Measurements from ENCODE around the gene CACHD1. TPM values are rescaled to one million over a fixed set of nuclear protein-coding genes. Genes with fewer than 3 reads are reported as not detected.

CACHD1 gene
- total and polyA plus RNA-seq, 9 of the 15 experiments (the other 6 are each of a cell fraction or from before 2014, with no cell fraction given) = 0.07 TPM; not detected in 8

- no peaks in the 10 kb centered on the region for H3K79me2 ChIP-seq (ENCODE audit: control insufficient read depth, insufficient read depth, low read length)
- no peaks in the 10 kb centered on the region for H3K9me1 ChIP-seq (ENCODE audit: control insufficient read depth, insufficient read depth, low read length)
- H3K36me3 ChIP-seq (ENCODE audit: control insufficient read depth, insufficient read depth, low read length) = no peaks in the 10 kb centered on the region
- no peak for ATAC-seq
- H3K9ac ChIP-seq (ENCODE audit: insufficient read depth in 1 of 2, low read depth in 2 of 2, low read length in 2 of 2) = no peak overlapping the region
- no peaks in the 10 kb centered on the region for H4K20me1 ChIP-seq (replicated peaks; ENCODE audit: control insufficient read depth, insufficient read depth, low read length)
- H3K4me1 ChIP-seq (replicated peaks in 1 of 2; ENCODE audit: control insufficient read depth in 2 of 2, insufficient read depth in 2 of 2, low read length in 2 of 2) = no peaks in the 10 kb centered on the region
- no peaks in the 10 kb centered on the region for H3K9me3 ChIP-seq (replicated peaks; ENCODE audit: control insufficient read depth, insufficient read depth, low read depth, low read length)
- ChIA-PET CTCF (ENCODE audit: low intra/inter-chr PET ratio) (no interaction called here), POLR2A (no interaction called here)
- H3K4me2 ChIP-seq (ENCODE audit: insufficient read depth, low read length) = no peak overlapping the region
- peaks cover 0 to 4% of the 10 kb centered on the region in 2 experiments; a peak in 1 of 5 replicates for H3K27me3 ChIP-seq (ENCODE audit: control insufficient read depth in 2 of 2, insufficient read depth in 2 of 2, low read length in 2 of 2)
- TF ChIP-seq SAP30 (IDR thresholded peaks at IDR 0.05; ENCODE audit: borderline replicate concordance, insufficient read depth, low read depth, low read length, poor library complexity, severe bottlenecking) (no peak), POU5F1 (IDR thresholded peaks at IDR 0.05; ENCODE audit: borderline replicate concordance, low read depth, low read length, partially characterized antibody) (no peak), TCF7 (IDR thresholded peaks at IDR 0.05; ENCODE audit: borderline replicate concordance) (no peak)
- no peak overlapping the region for H3K4me3 ChIP-seq
- intact Hi-C loops (cut with micrococcal nuclease) (loop anchor here (5.0 kb wide), 1 partner anchor 271 kb away; no protein-coding TSS in a partner anchor), in situ Hi-C loops (cut with MboI) (no loop called here)
- FAIRE-seq = no peak
- BruUV-seq (replicated peaks) = no TSS peak
- no peak overlapping the region for H2AFZ ChIP-seq (ENCODE audit: low read depth, low read length)
- 2% methylated on average over 4 of the region's 4 CpGs for WGBS (ENCODE audit: insufficient coverage, low coverage, missing lambda C conversion rate)
- no peak for DNase-seq (ENCODE audit: extremely low read depth in 1 of 4, low spot score in 3 of 4)
- H3K27ac ChIP-seq (ENCODE audit: extremely low read depth, low read depth, low read length) = no peak overlapping the region
Measured at GRCh38 chr1:64550946-64551605, 81.1 kb downstream of the CACHD1 start.

- ATAC-seq = no peak
- CTCF ChIA-PET (ENCODE audit: low intra/inter-chr PET ratio) = no interaction called here
- Histone ChIP-seq H2AFZ (ENCODE audit: low read depth, low read length) (no peak overlapping the region), H3K4me3 (no peak overlapping the region), H4K20me1 (replicated peaks; ENCODE audit: control insufficient read depth, insufficient read depth, low read length) (no peaks in the 10 kb centered on the region), H3K27ac (ENCODE audit: extremely low read depth, low read depth, low read length) (no peak overlapping the region), H3K36me3 (ENCODE audit: control insufficient read depth, insufficient read depth, low read length) (no peaks in the 10 kb centered on the region), H3K9me3 (replicated peaks; ENCODE audit: control insufficient read depth, insufficient read depth, low read depth, low read length) (no peaks in the 10 kb centered on the region), H3K9ac (ENCODE audit: insufficient read depth in 1 of 2, low read depth in 2 of 2, low read length in 2 of 2) (no peak overlapping the region), H3K9me1 (ENCODE audit: control insufficient read depth, insufficient read depth, low read length) (no peaks in the 10 kb centered on the region), H3K79me2 (ENCODE audit: control insufficient read depth, insufficient read depth, low read length) (no peaks in the 10 kb centered on the region), H3K27me3 (ENCODE audit: control insufficient read depth in 2 of 2, insufficient read depth in 2 of 2, low read length in 2 of 2) (no peaks in the 10 kb centered on the region), H3K4me2 (ENCODE audit: insufficient read depth, low read length) (no peak overlapping the region), H3K4me1 (replicated peaks in 1 of 2; ENCODE audit: control insufficient read depth in 2 of 2, insufficient read depth in 2 of 2, low read length in 2 of 2) (no peaks in the 10 kb centered on the region)
- TF ChIP-seq CTCF (IDR thresholded peaks at IDR 0.05 in 2 of 3, conservative IDR thresholded peaks at IDR 0.05 in 1 of 3; ENCODE audit: insufficient read depth in 2 of 3, low read depth in 1 of 3, low read length in 3 of 3) (peak in 2 of 3 experiments; percentile 16 to 21; a peak in 1 of 6 replicates), RAD21 (CRISPR knock-in tag; conservative IDR thresholded peaks at IDR 0.05 in 1 of 2, IDR thresholded peaks at IDR 0.05 in 1 of 2) (peak in 1 of 2 experiments; percentile 37; a peak in 1 of 4 replicates), HDAC1 (IDR thresholded peaks at IDR 0.05) (no peak)
- WGBS (ENCODE audit: insufficient coverage, low coverage, missing lambda C conversion rate) = 0% methylated on average over 4 of the region's 4 CpGs
- no peak for FAIRE-seq
- BruUV-seq (replicated peaks) = no TSS peak
- DNase-seq (ENCODE audit: extremely low read depth in 1 of 4, low spot score in 3 of 4) = peak in 1 of 4 experiments; percentile 3
- intact Hi-C loops (cut with micrococcal nuclease) (loop anchor here (5.0 kb wide), 1 partner anchor 269 kb away; no protein-coding TSS in a partner anchor), in situ Hi-C loops (cut with MboI) (no loop called here)
- POLR2A ChIA-PET = interaction anchor here (0.7 kb wide), 1 partner anchor 1030 kb away, joined by 4 read pairs; the partner anchor contains the start of gene EFCAB7
Measured at GRCh38 chr1:64553285-64553684, 83.4 kb downstream of the CACHD1 start.

All from K562 (cell line).